AG04449 (cell line): ENCODE measurements around the gene OR2AT4.

Experiments
- CTCF ChIA-PET: fragments of 350-600 bp; formaldehyde crosslinking; extraction: SDS; loops from one replicate; lab custom pipeline; 2021; ENCODE audit warnings: antibody characterized with exemption; lab: Yijun Ruan, JAX
- POLR2A ChIA-PET: fragments of 400-600, 350-600 bp; formaldehyde crosslinking; extraction: SDS; loops from one replicate; lab custom pipeline; 2020; ENCODE audit warnings: antibody characterized with exemption, inconsistent platforms; lab: Yijun Ruan, JAX
- DNase-seq: peaks from one replicate; pipeline ENCODE4 v3.0.0-alpha.2; 2010; ENCODE audit warnings: low read depth, low spot score
- H3K4me3 ChIP-seq: 2 replicates; pipeline ENCODE4 v1.5.1; 2011; ENCODE audit warnings: low read depth, mild to moderate bottlenecking, control low read depth, low read length
- TF ChIP-seq, protein P1 (sequence below): IDR thresholded peaks from one replicate; pipeline ENCODE4 v1.5.1; 2011; ENCODE audit warnings: mild to moderate bottlenecking, moderate library complexity, low read length, control low read depth, inconsistent platforms; ENCODE audit not compliant: insufficient read depth; ENCODE audit errors: missing control alignments

Gene OR2AT4

DNA sequence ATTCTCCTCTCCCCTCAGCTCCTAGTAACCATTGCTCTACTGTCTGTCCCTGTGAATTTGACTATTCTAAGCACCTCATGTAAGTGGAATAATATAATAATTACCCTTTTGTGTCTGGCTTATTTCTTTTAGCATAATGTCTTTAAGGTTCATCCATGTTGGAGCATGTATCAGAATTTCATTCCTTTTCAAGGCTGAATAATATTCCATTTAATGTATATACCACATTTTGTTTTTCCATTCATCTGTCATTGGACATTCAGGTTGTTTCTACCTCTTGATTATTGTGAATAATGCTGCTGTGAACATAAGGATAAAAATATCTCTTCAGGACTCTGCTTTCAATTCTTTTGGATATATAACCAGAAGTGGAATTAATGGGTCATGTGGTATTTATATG, 28.1 kb downstream of the OR2AT4 start:
- CTCF ChIA-PET, result interaction anchor here (1.2 to 1.5 kb wide), 2 partner anchors 34 to 180 kb away, joined by 3 to 4 read pairs; no protein-coding TSS in a partner anchor
- TF ChIP-seq, protein P1, sequence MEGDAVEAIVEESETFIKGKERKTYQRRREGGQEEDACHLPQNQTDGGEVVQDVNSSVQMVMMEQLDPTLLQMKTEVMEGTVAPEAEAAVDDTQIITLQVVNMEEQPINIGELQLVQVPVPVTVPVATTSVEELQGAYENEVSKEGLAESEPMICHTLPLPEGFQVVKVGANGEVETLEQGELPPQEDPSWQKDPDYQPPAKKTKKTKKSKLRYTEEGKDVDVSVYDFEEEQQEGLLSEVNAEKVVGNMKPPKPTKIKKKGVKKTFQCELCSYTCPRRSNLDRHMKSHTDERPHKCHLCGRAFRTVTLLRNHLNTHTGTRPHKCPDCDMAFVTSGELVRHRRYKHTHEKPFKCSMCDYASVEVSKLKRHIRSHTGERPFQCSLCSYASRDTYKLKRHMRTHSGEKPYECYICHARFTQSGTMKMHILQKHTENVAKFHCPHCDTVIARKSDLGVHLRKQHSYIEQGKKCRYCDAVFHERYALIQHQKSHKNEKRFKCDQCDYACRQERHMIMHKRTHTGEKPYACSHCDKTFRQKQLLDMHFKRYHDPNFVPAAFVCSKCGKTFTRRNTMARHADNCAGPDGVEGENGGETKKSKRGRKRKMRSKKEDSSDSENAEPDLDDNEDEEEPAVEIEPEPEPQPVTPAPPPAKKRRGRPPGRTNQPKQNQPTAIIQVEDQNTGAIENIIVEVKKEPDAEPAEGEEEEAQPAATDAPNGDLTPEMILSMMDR, result no peak
- POLR2A ChIA-PET, result no interaction called here
- H3K4me3 ChIP-seq, result no peak overlapping the region
- DNase-seq, result no peak

DNA sequence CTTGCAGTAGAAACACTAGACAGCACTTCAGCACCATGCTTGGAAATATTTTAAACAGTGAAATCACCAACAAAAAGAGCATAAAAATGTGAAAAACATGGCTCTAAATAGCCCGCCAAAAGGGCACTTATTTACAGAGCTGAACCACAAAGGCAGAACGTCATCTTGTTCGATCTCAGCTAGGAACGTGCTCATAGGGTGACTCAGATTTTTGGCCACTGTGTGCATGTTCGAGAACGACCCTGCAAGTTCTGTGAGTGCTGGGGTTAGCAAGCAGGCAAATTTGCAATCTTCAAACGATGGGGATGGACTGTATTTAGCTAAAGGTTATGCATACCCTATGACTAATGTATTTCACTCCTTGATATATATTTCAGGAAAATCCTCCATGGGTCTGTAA, 30.6 kb downstream of the OR2AT4 start:
- DNase-seq, result no peak
- CTCF ChIA-PET, result interaction anchor here (1.6 to 3.0 kb wide), 2 partner anchors 34 to 75 kb away, joined by 7 to 12 read pairs; no protein-coding TSS in a partner anchor
- H3K4me3 ChIP-seq, result no peak overlapping the region
- TF ChIP-seq, protein P1, result no peak
- POLR2A ChIA-PET, result no interaction called here

DNA sequence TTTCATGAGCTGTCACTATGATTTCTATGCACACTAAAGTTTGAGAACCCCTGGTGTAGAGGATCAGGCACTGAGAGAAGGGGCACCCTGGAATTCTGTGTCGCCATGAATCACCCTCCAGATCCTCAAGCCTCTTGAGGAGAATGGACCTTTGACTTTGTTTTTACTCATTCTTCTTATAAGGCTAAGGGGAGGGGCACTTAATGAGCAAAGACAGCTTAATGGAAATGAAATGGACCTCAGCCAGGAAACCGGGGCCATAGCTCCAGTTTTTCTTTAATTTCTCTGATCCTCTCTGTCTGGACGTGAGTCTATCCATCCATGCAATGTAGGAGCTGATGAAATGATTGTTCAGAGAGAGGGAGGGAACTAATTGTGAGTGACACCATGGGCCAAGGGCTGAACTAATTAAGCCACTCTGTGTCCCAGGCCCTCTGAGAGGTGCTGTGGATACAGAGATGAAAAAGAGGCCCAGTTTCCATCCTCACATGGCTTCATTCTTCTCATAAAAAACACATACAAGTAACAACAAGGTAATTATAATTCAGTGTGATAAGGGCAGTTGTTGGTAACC, 32.8 kb downstream of the OR2AT4 start:
- no peak for DNase-seq
- CTCF ChIA-PET, result interaction anchor here (0.6 to 3.0 kb wide), 5 partner anchors 32 to 134 kb away, joined by 3 to 12 read pairs (median 3); no protein-coding TSS in a partner anchor
- POLR2A ChIA-PET, result no interaction called here
- TF ChIP-seq, protein P1, result no peak
- no peak overlapping the region for H3K4me3 ChIP-seq

DNA sequence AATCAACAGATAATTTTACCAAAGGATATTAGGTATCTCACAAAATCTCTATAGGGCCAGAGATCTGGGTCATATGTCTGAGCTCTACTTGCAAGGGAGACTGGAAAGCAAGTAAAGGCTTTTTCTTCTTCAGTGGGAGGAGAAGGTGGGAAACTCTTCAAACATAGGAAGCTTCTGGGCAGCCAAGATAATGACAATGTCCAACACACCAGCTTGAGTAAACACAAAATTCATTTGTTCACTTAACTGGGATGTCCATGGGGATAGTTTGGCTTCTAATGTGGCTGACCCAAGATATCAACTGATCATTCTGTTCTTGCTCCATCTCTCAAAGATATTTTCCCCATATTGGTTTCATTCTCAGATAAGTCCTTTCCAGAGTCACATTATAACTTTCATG, 37.4 kb downstream of the OR2AT4 start:
- TF ChIP-seq, protein P1, result no peak
- no peak for DNase-seq
- CTCF ChIA-PET, result interaction anchor here (1.3 to 1.5 kb wide), 2 partner anchors 28 to 129 kb away, joined by 3 read pairs; no protein-coding TSS in a partner anchor
- POLR2A ChIA-PET, result no interaction called here
- H3K4me3 ChIP-seq, result no peak overlapping the region

DNA sequence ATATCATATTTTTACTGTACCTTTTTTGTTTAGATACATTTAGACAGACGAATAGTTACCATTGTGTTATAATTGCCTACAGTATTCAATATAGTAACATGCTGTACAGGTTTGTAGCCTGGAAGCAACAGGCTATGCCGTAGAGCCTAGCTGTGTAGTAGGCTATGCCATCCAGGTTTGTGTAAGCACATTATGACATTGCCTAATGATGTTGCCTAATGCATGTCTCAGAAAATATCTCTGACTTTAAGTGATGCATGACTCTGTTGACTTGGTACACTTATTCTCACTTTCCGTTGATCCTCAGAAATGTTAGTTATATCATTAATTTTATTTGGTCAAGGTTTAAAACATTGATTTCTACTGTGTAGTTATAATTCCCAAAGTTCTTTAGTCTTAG, 39.9 kb downstream of the OR2AT4 start:
- ChIA-PET POLR2A (no interaction called here), CTCF (interaction anchor here (0.8 to 1.8 kb wide), 6 partner anchors 8 to 180 kb away, joined by 3 to 8 read pairs (median 4); no protein-coding TSS in a partner anchor)
- no peak for DNase-seq
- H3K4me3 ChIP-seq, result no peak overlapping the region
- TF ChIP-seq, protein P1, result no peak

DNA sequence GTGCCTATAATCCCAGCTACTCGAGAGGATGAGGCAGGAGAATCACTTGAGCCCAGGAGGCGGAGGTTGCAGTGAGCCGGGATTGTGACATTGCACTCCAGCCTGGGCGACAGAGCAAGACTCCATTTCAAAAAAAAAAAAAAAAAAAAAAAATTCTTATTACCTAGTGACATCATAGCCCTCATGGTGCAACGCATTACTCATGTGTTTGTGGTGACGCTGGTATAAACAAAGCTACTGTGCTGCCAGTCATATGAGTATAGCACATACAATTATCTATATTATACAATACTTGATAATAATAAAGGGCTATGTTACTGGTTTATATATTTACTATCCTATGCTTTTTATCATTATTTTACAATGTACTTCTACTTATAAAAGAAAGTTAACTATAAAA, 41.2 kb downstream of the OR2AT4 start:
- TF ChIP-seq, protein P1, result no peak
- ChIA-PET CTCF (interaction anchor here (1.0 to 1.8 kb wide), 6 partner anchors 21 to 182 kb away, joined by 3 to 8 read pairs (median 4); no protein-coding TSS in a partner anchor), POLR2A (no interaction called here)
- no peak overlapping the region for H3K4me3 ChIP-seq
- DNase-seq, result no peak
